ENCODE results near the gene AFAP1L2.

Gene AFAP1L2

GRCh38 chr10:114412907-114413797, 8.8 kb upstream of the AFAP1L2 start:
- DNase-seq = no peak

GRCh38 chr10:114408968-114409444, 4.7 kb upstream of the AFAP1L2 start:
- DNase-seq = no peak

GRCh38 chr10:114408112-114408967, 4.0 kb upstream of the AFAP1L2 start:
- DNase-seq = no peak

DNA sequence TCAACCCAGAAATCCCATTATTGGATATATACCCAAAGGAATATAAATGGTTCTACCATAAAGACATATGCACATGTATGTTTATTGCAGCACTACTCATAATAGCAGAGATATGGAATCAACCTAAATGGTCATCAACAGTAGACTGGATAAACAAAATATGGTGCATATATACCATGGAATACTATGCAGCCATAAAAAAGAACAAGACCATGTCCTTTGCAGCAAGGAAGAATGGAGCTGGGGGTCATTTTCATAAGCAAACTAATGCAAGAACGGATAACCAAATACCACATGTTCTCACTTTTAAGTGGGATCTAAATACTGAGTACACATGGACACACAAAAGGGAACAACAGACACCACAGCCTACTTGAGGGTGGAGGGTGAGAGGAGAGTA, 2.2 kb upstream of the AFAP1L2 start:
- DNase-seq = no peak

GRCh38 chr10:114405011-114405350, 679 bp upstream of the AFAP1L2 start:
- no peak for DNase-seq

GRCh38 chr10:114403541-114404161, 651 bp downstream of the AFAP1L2 start:
- no peak for DNase-seq

GRCh38 chr10:114402871-114403540, 1.3 kb downstream of the AFAP1L2 start:
- DNase-seq = no peak

GRCh38 chr10:114402233-114402632, 2.1 kb downstream of the AFAP1L2 start:
- DNase-seq = no peak

DNA sequence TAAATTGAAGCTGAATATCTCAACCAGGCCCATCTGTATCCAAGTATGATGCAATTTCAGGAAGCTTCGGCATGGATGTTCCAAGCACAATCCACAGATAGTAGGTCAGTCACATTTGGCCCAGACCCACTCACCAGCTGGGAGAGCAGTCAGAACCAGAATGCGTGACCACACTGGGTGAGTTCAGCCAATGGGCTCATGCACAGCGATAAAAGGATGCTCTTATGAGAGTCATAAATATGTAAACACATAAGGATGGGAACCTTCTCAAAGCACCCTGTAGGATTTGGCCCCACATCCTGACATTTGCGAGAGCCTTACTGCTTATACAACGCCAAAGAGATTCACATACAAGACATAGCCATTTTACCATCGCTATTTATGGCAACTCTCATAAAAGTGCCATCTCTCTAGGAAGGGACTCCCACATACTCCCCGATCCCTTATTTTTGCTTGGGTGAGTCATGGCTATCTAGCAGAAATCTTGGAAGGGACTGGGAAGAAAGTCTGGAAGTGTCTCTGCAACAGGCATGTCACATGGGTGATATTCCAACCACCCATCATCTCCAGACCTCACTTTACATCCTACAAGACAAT, 3.0 kb downstream of the AFAP1L2 start:
- DNase-seq = no peak

- no peak for DNase-seq
These were observed 4.2 kb downstream of the AFAP1L2 start for GRCh38 chr10:114400091-114400490.

GRCh38 chr10:114399576-114399975, 4.7 kb downstream of the AFAP1L2 start:
- DNase-seq = no peak

DNA sequence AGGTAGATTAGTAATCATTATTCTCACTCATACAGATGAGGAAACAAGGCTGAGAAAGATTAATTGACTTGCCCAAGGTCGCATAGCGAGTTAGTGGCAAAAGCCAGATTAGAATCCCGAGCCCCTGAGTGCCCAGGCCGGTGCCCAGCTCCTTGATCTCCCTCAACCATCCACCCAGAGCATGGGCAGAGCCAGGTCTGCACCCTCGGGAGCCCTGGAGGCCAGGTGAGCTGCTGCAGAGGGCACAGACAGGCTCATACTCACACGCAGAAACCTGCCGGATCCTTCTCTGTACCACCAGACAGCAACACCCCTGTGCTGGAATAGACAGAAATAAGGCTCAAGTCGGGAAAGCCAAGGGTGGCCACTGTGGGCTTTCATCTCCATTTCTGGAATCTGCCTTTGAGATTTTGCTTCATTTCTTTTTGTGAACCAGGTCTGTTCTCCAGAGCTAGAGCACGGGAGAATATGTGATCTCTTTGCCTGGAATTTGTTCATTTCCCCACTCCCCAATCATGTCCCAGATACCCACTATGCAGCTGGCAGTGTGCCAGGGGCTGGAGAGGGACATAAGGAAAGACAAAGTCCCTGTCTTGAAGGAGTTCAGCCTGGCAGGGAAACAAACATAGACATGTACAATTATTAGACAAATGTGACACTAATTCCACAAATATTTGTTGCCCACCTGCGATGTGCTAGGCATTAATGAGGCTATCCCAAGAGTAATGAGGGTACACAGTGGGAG, 5.5 kb downstream of the AFAP1L2 start:
- DNase-seq = no peak

DNA sequence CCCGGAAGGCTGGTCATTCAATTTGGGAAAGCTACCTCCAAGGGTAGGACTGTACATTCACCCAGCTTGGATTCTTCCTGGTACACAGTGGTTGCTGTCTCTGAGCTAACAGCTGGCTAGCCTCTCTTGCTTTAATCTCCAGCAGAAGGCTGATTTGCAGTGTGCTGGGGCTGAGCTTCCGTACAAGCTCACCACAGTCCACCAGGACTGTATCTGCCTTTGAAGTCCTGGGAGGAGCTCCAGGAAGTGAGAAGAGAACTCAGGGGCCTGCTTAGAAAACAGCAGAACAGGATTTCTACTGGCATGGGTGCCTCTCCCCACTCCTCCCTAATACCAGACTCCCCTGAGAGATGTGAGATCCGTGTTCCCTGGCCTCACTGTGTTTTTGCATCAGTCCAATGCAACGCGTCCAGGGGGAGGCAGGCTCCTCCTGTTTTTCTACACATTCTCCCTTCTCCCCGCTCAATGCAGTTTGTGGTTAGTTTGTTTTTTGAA, 6.6 kb downstream of the AFAP1L2 start:
- DNase-seq = no peak

DNA sequence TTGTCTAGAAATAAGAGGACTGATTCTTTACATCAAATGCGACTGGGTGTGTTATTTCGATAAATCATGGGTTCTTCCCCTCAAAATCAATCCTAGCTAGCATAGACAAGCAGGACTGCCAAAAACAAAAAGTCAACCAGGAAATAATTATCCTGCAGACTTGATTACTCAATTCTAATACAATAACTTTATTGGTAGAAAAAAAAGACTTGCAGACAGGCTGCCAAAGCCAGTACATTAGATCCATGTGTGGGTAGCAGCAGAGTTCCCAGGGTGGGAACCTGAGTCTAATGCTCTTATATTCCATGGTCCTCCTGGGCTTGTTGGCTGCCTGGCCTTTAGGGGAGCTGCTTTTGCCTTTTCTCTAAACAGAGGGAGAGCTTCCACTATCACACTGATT, 7.8 kb downstream of the AFAP1L2 start:
- DNase-seq = no peak

DNA sequence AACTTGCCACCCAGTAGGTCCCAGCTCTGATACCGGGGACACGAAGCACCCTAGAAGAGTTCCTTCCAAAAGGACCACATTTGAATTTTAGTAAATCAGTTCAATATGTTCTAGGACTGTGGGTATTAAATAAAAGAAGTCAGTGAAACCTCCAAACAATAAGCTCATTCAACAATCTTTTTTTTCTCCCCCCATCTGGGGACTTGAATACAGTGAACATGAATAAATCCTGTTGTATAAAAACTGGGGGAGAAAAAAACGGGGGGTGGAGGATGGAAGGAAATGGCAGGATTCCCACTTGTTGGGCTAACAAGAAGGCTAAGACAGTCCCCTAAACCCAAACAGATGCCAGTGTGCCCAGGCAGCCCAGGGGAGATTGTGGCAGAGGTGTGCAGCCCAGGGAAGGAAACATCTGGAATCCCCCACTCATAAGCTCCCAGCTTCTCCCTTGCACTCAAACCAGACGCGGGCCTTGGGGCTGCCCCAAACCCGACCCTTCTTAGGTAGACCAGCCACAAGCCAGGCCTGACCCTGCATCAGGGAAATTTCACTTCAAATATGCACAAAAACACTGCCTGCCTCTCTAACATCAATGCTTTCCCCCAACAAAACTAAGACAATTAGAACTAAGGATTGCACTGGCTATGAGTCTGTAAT, 8.8 kb downstream of the AFAP1L2 start:
- DNase-seq = no peak

DNA sequence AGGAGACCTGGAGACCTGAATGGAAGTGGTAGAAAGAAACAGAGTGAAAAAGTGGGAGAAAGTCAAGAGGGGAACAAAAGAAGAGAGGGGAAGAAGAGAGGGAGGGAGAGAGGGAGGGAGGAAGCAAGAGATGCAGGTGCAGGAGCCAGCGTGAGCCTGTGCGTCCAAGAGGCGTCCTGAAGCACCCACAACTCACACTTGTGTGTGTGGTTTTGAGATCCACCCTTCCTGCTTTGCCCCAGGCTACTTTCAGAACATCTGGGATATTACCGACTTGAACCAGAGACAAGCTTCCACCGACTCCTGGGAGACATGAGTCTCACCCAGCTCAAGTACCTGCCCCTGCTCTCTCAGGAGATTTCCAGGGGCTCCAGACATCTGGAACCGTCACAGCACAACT, 9.8 kb downstream of the AFAP1L2 start:
- DNase-seq = no peak

GRCh38 chr10:114393886-114394285, 10.4 kb downstream of the AFAP1L2 start:
- DNase-seq = no peak

- DNase-seq = no peak
These were observed 10.8 kb downstream of the AFAP1L2 start for GRCh38 chr10:114393482-114393881.

GRCh38 chr10:114392112-114392835, 12.0 kb downstream of the AFAP1L2 start:
- no peak for DNase-seq

DNA sequence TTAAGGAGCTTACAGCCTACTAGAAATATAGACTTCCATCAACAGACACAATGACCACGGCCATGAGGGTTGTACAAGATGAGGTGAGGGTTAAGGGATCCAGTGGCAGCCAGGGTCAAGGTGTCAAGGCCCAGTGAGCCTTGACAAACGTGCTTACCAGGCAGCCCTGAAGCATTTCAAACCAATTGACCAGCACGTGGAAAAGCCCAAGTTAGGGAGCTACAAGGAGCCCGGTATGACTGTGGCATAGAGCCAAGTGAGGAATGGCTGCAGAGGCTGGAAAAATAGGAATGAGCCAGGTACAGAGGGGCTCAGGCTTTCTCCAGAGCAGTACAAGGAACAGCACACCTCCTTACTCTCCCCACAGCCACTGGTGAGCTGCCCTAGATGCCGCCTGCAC, 12.7 kb downstream of the AFAP1L2 start:
- DNase-seq = no peak

Data from NCI-H748 treated with DMSO at 0.1 percent for 48 hours (cell line).